Measurements from ENCODE around the gene CAPN11. TPM values are rescaled to one million over a fixed set of nuclear protein-coding genes. Genes with fewer than 3 reads are reported as not detected.

The CAPN11 gene
- total and polyA plus RNA-seq, 2 experiments from 2014 or later, result 1.1 to 1.7 TPM

DNA sequence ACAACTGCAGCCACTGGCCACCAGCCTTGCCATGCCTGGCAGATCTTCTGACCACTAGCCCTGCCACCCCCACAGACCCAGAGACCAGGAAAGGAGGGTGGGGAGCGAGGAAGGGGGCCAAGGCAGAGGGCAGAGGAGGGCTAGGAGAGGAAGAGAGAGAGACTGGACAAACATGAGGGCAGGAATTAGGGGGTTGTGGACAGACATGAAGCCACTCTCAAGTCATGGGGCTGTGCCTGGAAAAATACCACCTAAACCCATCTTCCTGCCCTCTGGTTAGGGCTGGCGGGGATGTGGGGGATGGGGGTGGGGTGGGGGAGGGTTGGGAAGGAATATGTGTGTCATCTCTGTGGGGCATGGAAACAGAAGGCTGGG, 63.3 kb downstream of the CAPN11 start:
- peaks cover 72% of the 10 kb centered on the region for H3K4me1 Mint-ChIP-seq
- H3K9me2 ChIP-seq (ENCODE audit: insufficient read depth), result no peaks in the 10 kb centered on the region
- TF ChIP-seq STAT1 (IDR thresholded peaks at IDR 0.05; ENCODE audit: unreplicated experiment), result no peak
- no peak for TF ChIP-seq NANOG (IDR thresholded peaks at IDR 0.05; ENCODE audit: borderline replicate concordance)
- TF ChIP-seq JUNB (IDR thresholded peaks at IDR 0.05; ENCODE audit: unreplicated experiment), result no peak
- TF ChIP-seq EZH2phosphoT487 (IDR thresholded peaks at IDR 0.05; ENCODE audit: unreplicated experiment), result no peak
- TF ChIP-seq POLR2AphosphoS5 (IDR thresholded peaks at IDR 0.05; ENCODE audit: low read depth), result no peak
- no peak for TF ChIP-seq CREB1 (CRISPR knock-in tag; IDR thresholded peaks at IDR 0.05; ENCODE audit: low read depth)
- TF ChIP-seq ZNF114 (CRISPR knock-in tag; IDR thresholded peaks at IDR 0.05), result no peak
- TF ChIP-seq, protein P1, sequence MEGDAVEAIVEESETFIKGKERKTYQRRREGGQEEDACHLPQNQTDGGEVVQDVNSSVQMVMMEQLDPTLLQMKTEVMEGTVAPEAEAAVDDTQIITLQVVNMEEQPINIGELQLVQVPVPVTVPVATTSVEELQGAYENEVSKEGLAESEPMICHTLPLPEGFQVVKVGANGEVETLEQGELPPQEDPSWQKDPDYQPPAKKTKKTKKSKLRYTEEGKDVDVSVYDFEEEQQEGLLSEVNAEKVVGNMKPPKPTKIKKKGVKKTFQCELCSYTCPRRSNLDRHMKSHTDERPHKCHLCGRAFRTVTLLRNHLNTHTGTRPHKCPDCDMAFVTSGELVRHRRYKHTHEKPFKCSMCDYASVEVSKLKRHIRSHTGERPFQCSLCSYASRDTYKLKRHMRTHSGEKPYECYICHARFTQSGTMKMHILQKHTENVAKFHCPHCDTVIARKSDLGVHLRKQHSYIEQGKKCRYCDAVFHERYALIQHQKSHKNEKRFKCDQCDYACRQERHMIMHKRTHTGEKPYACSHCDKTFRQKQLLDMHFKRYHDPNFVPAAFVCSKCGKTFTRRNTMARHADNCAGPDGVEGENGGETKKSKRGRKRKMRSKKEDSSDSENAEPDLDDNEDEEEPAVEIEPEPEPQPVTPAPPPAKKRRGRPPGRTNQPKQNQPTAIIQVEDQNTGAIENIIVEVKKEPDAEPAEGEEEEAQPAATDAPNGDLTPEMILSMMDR (conservative IDR thresholded peaks at IDR 0.05; ENCODE audit: low read depth in 2 of 2), result no peak
- TF ChIP-seq, protein P2, sequence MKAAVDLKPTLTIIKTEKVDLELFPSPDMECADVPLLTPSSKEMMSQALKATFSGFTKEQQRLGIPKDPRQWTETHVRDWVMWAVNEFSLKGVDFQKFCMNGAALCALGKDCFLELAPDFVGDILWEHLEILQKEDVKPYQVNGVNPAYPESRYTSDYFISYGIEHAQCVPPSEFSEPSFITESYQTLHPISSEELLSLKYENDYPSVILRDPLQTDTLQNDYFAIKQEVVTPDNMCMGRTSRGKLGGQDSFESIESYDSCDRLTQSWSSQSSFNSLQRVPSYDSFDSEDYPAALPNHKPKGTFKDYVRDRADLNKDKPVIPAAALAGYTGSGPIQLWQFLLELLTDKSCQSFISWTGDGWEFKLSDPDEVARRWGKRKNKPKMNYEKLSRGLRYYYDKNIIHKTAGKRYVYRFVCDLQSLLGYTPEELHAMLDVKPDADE (IDR thresholded peaks at IDR 0.05), result no peak
- TF ChIP-seq, protein P3, sequence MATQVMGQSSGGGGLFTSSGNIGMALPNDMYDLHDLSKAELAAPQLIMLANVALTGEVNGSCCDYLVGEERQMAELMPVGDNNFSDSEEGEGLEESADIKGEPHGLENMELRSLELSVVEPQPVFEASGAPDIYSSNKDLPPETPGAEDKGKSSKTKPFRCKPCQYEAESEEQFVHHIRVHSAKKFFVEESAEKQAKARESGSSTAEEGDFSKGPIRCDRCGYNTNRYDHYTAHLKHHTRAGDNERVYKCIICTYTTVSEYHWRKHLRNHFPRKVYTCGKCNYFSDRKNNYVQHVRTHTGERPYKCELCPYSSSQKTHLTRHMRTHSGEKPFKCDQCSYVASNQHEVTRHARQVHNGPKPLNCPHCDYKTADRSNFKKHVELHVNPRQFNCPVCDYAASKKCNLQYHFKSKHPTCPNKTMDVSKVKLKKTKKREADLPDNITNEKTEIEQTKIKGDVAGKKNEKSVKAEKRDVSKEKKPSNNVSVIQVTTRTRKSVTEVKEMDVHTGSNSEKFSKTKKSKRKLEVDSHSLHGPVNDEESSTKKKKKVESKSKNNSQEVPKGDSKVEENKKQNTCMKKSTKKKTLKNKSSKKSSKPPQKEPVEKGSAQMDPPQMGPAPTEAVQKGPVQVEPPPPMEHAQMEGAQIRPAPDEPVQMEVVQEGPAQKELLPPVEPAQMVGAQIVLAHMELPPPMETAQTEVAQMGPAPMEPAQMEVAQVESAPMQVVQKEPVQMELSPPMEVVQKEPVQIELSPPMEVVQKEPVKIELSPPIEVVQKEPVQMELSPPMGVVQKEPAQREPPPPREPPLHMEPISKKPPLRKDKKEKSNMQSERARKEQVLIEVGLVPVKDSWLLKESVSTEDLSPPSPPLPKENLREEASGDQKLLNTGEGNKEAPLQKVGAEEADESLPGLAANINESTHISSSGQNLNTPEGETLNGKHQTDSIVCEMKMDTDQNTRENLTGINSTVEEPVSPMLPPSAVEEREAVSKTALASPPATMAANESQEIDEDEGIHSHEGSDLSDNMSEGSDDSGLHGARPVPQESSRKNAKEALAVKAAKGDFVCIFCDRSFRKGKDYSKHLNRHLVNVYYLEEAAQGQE (IDR thresholded peaks at IDR 0.05; ENCODE audit: unreplicated experiment), result no peak
- TF ChIP-seq, protein P4, sequence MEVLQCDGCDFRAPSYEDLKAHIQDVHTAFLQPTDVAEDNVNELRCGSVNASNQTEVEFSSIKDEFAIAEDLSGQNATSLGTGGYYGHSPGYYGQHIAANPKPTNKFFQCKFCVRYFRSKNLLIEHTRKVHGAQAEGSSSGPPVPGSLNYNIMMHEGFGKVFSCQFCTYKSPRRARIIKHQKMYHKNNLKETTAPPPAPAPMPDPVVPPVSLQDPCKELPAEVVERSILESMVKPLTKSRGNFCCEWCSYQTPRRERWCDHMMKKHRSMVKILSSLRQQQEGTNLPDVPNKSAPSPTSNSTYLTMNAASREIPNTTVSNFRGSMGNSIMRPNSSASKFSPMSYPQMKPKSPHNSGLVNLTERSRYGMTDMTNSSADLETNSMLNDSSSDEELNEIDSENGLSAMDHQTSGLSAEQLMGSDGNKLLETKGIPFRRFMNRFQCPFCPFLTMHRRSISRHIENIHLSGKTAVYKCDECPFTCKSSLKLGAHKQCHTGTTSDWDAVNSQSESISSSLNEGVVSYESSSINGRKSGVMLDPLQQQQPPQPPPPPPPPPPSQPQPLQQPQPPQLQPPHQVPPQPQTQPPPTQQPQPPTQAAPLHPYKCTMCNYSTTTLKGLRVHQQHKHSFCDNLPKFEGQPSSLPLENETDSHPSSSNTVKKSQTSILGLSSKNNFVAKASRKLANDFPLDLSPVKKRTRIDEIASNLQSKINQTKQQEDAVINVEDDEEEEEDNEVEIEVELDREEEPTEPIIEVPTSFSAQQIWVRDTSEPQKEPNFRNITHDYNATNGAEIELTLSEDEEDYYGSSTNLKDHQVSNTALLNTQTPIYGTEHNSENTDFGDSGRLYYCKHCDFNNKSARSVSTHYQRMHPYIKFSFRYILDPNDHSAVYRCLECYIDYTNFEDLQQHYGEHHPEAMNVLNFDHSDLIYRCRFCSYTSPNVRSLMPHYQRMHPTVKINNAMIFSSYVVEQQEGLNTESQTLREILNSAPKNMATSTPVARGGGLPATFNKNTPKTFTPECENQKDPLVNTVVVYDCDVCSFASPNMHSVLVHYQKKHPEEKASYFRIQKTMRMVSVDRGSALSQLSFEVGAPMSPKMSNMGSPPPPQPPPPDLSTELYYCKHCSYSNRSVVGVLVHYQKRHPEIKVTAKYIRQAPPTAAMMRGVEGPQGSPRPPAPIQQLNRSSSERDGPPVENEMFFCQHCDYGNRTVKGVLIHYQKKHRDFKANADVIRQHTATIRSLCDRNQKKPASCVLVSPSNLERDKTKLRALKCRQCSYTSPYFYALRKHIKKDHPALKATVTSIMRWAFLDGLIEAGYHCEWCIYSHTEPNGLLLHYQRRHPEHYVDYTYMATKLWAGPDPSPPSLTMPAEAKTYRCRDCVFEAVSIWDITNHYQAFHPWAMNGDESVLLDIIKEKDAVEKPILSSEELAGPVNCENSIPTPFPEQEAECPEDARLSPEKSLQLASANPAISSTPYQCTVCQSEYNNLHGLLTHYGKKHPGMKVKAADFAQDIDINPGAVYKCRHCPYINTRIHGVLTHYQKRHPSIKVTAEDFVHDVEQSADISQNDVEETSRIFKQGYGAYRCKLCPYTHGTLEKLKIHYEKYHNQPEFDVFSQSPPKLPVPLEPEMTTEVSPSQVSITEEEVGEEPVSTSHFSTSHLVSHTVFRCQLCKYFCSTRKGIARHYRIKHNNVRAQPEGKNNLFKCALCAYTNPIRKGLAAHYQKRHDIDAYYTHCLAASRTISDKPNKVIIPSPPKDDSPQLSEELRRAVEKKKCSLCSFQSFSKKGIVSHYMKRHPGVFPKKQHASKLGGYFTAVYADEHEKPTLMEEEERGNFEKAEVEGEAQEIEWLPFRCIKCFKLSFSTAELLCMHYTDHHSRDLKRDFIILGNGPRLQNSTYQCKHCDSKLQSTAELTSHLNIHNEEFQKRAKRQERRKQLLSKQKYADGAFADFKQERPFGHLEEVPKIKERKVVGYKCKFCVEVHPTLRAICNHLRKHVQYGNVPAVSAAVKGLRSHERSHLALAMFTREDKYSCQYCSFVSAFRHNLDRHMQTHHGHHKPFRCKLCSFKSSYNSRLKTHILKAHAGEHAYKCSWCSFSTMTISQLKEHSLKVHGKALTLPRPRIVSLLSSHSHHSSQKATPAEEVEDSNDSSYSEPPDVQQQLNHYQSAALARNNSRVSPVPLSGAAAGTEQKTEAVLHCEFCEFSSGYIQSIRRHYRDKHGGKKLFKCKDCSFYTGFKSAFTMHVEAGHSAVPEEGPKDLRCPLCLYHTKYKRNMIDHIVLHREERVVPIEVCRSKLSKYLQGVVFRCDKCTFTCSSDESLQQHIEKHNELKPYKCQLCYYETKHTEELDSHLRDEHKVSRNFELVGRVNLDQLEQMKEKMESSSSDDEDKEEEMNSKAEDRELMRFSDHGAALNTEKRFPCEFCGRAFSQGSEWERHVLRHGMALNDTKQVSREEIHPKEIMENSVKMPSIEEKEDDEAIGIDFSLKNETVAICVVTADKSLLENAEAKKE (CRISPR knock-in tag; IDR thresholded peaks at IDR 0.05), result no peak
- no peak for TF ChIP-seq EZH2 (IDR thresholded peaks at IDR 0.05; ENCODE audit: low read depth, unreplicated experiment)
- TF ChIP-seq ZNF331 (CRISPR knock-in tag; IDR thresholded peaks at IDR 0.05; ENCODE audit: low read depth), result no peak
- peak overlapping the region; percentile 74 for H3K27ac Mint-ChIP-seq
- peaks cover 35% of the 10 kb centered on the region for H3K79me2 ChIP-seq (replicated peaks; ENCODE audit: insufficient read depth)
- peaks cover 65% of the 10 kb centered on the region for H3K4me1 ChIP-seq (ENCODE audit: insufficient read depth)
- H3K36me3 Mint-ChIP-seq (ENCODE audit: low read depth), result peaks cover 13% of the 10 kb centered on the region; the same call in 2 of the 3 replicates
- H3K27me3 ChIP-seq (ENCODE audit: insufficient read depth), result no peaks in the 10 kb centered on the region
- H3K27ac ChIP-seq (ENCODE audit: low read depth), result no peak overlapping the region
- no peak overlapping the region for H2AFZ ChIP-seq
- ATAC-seq (no peak), DNase-seq (ENCODE audit: low spot score) (no peak)
- peak overlapping the region; percentile 98 for H3K4me2 ChIP-seq
- 0 out of 3 replicates have a peak overlapping the region, but pooled peaks have one; percentile 94 for H3K4me3 Mint-ChIP-seq
- H3K4me3 ChIP-seq, result no peak overlapping the region
- peaks cover 34% of the 10 kb centered on the region for H3K27me3 Mint-ChIP-seq (ENCODE audit: insufficient read depth, low read depth, poor library complexity)
- no peaks in the 10 kb centered on the region for H3K9me3 Mint-ChIP-seq
- H4K20me1 ChIP-seq (replicated peaks; ENCODE audit: insufficient read depth), result peaks cover 28% of the 10 kb centered on the region
- H3K36me3 ChIP-seq (ENCODE audit: insufficient read depth), result no peaks in the 10 kb centered on the region
- H3F3A ChIP-seq (replicated peaks; ENCODE audit: low read depth), result peaks cover 45% of the 10 kb centered on the region

Data from GM23338 (cell line).